ENCODE data around the gene CLN3.

CLN3 gene

GRCh38 chr16:28524681-28525171 lies 32.9 kb upstream of the CLN3 start:
- Histone ChIP-seq H3K9ac (ENCODE audit: low read length) (no peak overlapping the region), H3K9me3 (ENCODE audit: insufficient read depth, low read length) (no peaks in the 10 kb centered on the region), H3K36me3 (ENCODE audit: low read length) (no peaks in the 10 kb centered on the region), H3K27me3 (ENCODE audit: low read length) (no peaks in the 10 kb centered on the region), H3K4me3 (ENCODE audit: insufficient read depth, low read length, poor library complexity, severe bottlenecking) (no peak overlapping the region), H2AFZ (ENCODE audit: low read depth, low read length, severe bottlenecking) (no peak overlapping the region), H3K4me2 (ENCODE audit: low read depth, low read length, poor library complexity, severe bottlenecking) (no peak overlapping the region), H3K27ac (ENCODE audit: low read depth, low read length) (no peak overlapping the region), H3K9me2 (replicated peaks; ENCODE audit: insufficient read depth, low read length) (no peaks in the 10 kb centered on the region), H3F3A (ENCODE audit: insufficient read depth) (no peaks in the 10 kb centered on the region), H3K79me2 (ENCODE audit: insufficient read depth, low read length) (no peaks in the 10 kb centered on the region), H4K20me1 (ENCODE audit: low read depth, low read length) (no peaks in the 10 kb centered on the region)
- TF ChIP-seq, protein P1, sequence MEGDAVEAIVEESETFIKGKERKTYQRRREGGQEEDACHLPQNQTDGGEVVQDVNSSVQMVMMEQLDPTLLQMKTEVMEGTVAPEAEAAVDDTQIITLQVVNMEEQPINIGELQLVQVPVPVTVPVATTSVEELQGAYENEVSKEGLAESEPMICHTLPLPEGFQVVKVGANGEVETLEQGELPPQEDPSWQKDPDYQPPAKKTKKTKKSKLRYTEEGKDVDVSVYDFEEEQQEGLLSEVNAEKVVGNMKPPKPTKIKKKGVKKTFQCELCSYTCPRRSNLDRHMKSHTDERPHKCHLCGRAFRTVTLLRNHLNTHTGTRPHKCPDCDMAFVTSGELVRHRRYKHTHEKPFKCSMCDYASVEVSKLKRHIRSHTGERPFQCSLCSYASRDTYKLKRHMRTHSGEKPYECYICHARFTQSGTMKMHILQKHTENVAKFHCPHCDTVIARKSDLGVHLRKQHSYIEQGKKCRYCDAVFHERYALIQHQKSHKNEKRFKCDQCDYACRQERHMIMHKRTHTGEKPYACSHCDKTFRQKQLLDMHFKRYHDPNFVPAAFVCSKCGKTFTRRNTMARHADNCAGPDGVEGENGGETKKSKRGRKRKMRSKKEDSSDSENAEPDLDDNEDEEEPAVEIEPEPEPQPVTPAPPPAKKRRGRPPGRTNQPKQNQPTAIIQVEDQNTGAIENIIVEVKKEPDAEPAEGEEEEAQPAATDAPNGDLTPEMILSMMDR (IDR thresholded peaks at IDR 0.05; ENCODE audit: insufficient read depth, low read length, poor library complexity, severe bottlenecking), result no peak
- TF ChIP-seq EZH2phosphoT487 (conservative IDR thresholded peaks at IDR 0.05; ENCODE audit: low read length), result no peak

DNA sequence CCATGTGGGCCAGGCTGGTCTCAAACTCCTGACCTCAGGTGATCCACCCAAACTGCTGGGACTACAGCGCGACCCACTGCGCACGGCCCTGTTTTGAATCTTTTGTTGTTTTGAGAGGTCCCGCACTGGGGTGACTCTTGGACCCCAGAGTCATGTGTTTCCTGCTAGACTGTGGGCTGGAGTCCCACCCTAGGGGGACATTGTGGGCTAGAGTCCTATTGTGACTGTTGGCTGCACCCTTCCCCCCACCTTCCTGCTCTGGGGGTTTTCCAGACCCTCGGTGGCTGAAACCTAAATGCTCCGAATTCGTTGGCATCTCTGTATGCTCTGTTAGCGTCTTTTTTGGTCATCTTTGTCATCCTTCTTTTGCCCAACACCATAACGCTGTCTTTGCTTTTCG lies 30.9 kb upstream of the CLN3 start:
- H3K9ac ChIP-seq (ENCODE audit: low read length), result no peak overlapping the region
- no peak overlapping the region for H3K27ac ChIP-seq (ENCODE audit: low read depth, low read length)
- no peak overlapping the region for H3K4me2 ChIP-seq (ENCODE audit: low read depth, low read length, poor library complexity, severe bottlenecking)
- no peaks in the 10 kb centered on the region for H3K9me2 ChIP-seq (replicated peaks; ENCODE audit: insufficient read depth, low read length)
- H3K27me3 ChIP-seq (ENCODE audit: low read length), result no peaks in the 10 kb centered on the region
- no peaks in the 10 kb centered on the region for H3F3A ChIP-seq (ENCODE audit: insufficient read depth)
- H3K79me2 ChIP-seq (ENCODE audit: insufficient read depth, low read length), result no peaks in the 10 kb centered on the region
- no peaks in the 10 kb centered on the region for H4K20me1 ChIP-seq (ENCODE audit: low read depth, low read length)
- no peak overlapping the region for H2AFZ ChIP-seq (ENCODE audit: low read depth, low read length, severe bottlenecking)
- H3K36me3 ChIP-seq (ENCODE audit: low read length), result no peaks in the 10 kb centered on the region
- H3K9me3 ChIP-seq (ENCODE audit: insufficient read depth, low read length), result no peaks in the 10 kb centered on the region
- no peak for TF ChIP-seq EZH2phosphoT487 (conservative IDR thresholded peaks at IDR 0.05; ENCODE audit: low read length)
- TF ChIP-seq, protein P1 (IDR thresholded peaks at IDR 0.05; ENCODE audit: insufficient read depth, low read length, poor library complexity, severe bottlenecking), result no peak
- no peak overlapping the region for H3K4me3 ChIP-seq (ENCODE audit: insufficient read depth, low read length, poor library complexity, severe bottlenecking)

DNA sequence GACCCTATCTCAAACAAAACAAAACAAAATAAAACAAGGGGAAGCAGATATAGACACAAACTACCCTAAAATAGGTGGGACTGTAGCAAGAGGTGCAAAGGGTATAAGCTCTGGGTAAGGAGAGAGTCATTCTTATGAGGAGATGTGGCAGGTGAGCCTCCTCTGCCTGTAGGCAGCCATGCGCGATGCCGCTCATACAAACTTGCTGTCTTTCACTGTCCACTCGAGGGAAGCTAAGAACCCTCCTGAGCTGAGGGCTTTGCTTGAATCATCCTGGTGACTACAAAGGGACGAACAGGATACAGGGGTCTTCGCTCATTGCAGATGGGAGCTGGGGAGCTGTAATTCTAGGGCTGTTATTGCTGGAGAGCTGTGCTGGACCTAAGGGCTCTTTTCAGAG lies 29.6 kb upstream of the CLN3 start:
- H4K20me1 ChIP-seq (ENCODE audit: low read depth, low read length), result no peaks in the 10 kb centered on the region
- H3K9ac ChIP-seq (ENCODE audit: low read length), result no peak overlapping the region
- no peaks in the 10 kb centered on the region for H3K27me3 ChIP-seq (ENCODE audit: low read length)
- H3K27ac ChIP-seq (ENCODE audit: low read depth, low read length), result no peak overlapping the region
- H3K79me2 ChIP-seq (ENCODE audit: insufficient read depth, low read length), result no peaks in the 10 kb centered on the region
- no peaks in the 10 kb centered on the region for H3K9me3 ChIP-seq (ENCODE audit: insufficient read depth, low read length)
- TF ChIP-seq, protein P1 (IDR thresholded peaks at IDR 0.05; ENCODE audit: insufficient read depth, low read length, poor library complexity, severe bottlenecking), result no peak
- TF ChIP-seq EZH2phosphoT487 (conservative IDR thresholded peaks at IDR 0.05; ENCODE audit: low read length), result no peak
- H3K4me3 ChIP-seq (ENCODE audit: insufficient read depth, low read length, poor library complexity, severe bottlenecking), result no peak overlapping the region
- H3F3A ChIP-seq (ENCODE audit: insufficient read depth), result no peaks in the 10 kb centered on the region
- no peak overlapping the region for H3K4me2 ChIP-seq (ENCODE audit: low read depth, low read length, poor library complexity, severe bottlenecking)
- H3K9me2 ChIP-seq (replicated peaks; ENCODE audit: insufficient read depth, low read length), result no peaks in the 10 kb centered on the region
- no peak overlapping the region for H2AFZ ChIP-seq (ENCODE audit: low read depth, low read length, severe bottlenecking)
- H3K36me3 ChIP-seq (ENCODE audit: low read length), result no peaks in the 10 kb centered on the region

All from SU-DHL-6 (cell line).